ENCODE results near the gene NOXRED1. TPM values are rescaled to one million over a fixed set of nuclear protein-coding genes. Genes with fewer than 3 reads are reported as not detected.
A peak's percentile ranks its signal among the peaks of the same experiment; 100 is the strongest.
"Not testable (repeated sequence)": the region's sequence is repeated elsewhere in the genome, so short reads cannot be mapped to it uniquely, and the experiment has no call there.

Gene NOXRED1, protein sequence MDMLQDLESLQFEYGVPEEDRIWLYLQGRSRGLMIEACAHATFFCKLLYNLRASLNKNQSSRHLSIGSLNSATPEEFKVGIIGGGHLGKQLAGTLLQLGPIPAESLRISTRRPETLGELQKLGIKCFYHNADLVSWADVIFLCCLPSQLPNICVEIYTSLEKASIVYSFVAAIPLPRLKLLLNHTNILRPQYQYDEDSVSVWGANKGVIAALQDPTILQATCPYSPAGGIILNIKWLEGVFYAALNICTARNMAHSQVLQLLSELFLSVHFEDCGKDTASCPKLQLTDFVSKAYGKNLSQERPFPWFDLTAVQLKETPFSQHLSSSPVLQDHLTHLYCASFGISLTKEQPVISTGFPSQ
- 0.50 TPM in 1 of 2 replicates, not detected in the other for total RNA-seq

DNA sequence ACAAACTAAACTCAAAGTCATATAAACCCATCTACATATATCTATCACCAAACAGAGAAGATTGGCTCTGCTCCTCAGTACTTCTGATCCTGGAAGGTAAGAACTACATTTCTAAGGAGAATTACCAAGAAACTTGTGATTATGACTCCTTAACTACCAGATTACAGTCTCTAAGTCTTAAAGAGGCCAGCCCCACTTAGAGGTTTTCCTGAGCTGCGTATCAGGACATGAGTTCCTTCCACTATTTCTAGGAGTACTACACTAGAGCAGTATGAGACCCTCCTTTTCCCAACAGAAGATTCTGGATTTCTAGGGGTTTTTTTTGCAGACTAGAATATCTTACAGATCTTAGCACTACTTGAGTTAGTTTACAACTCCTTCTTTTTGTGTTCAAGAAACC, at the start of gene NOXRED1:
TSS of gene NOXRED1 (minus strand) at position 101 of the 400 bp plus-strand sequence. CDS start 634 bp downstream, outside the sequence.
- DNase-seq (ENCODE audit: low read depth): no peak

DNA sequence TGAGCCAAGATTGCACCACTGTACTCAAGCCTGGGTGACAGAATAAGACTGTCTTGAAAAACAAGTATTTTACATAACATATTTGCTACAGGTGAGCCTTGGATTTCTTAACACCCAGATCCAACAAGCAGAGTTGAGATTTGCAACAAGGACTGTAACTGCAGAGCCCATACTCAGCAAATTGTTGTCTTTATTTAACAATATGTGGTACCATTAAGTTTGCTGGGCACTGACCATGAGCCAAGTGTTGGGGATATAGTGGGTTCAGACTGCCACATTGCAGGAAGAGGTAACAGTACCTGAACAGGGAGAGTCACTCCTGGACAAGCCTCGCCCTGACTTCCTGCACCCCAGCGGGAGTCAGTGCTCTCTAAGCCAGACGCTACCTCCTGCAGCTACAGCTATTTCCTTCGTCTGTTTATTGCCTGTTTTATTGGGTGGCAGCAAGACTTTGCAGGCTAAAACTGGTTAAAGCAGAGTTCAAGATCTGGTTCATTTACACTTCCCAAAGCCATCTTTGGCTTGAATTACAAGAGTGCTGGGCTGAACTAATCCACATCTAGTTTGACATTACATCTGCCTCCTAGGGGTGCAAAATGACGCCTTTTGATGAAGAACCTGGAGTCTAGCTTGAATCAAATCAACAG, 47.0 kb upstream of the NOXRED1 start:
- DNase-seq (ENCODE audit: low read depth): peak; percentile 46

DNA sequence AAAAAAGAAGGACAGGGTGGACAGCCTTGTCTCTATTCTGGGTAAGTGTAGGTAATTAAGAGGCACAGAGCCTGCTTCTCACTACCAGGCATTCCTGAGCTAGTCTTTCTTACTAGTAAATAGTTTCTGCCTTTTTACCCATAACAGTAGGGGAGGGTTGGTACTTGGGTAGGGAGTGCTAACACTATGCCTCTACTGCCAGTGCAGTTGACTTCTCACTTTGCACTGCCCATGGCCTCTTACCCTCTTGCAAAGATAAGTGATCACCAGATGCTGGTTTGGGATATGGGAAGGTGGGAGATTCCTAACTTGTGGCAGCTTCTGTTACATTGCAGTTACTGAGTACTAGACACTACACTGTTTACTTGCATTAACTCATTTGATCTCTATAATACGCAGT, 46.2 kb upstream of the NOXRED1 start:
- no peak for DNase-seq (ENCODE audit: low read depth)

DNA sequence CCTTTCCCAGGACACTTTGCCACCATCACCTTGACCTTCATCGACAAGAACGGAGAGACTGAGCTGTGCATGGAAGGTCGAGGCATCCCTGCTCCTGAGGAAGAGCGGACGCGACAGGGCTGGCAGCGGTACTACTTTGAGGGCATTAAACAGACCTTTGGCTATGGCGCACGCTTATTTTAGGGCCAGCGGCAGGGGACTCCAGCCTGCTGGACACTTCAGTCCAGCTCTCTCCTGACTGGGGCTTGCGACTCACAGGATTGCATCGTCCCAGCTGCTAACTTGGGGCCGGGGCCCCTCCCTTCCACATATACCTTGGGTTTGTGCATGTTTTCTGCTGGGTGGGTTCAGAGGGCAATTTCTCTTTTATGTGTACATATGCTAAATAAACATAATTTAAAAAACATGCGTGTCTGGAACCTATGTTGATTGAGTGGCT, 45.8 kb upstream of the NOXRED1 start:
- no peak for DNase-seq (ENCODE audit: low read depth)

DNA sequence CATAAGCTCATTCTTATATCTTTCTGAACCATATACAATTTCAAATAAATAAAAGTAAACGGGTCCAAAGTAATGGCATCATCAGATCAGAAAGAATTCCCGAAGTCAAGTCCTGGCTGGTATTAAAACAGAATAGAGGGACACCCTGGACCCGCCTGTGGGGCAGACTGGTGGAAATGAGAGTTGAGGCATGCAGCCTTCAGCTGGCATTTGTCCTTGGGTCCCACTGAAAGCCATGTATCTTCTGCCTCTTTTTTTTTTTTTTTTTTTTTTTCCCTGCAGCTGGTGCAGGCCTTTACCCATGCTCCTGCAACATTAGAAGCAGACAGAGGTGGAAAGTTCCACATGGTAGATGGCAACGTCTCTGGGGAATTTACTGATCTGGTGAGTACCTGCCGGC, 44.5 kb upstream of the NOXRED1 start:
- no peak for DNase-seq (ENCODE audit: low read depth)

DNA sequence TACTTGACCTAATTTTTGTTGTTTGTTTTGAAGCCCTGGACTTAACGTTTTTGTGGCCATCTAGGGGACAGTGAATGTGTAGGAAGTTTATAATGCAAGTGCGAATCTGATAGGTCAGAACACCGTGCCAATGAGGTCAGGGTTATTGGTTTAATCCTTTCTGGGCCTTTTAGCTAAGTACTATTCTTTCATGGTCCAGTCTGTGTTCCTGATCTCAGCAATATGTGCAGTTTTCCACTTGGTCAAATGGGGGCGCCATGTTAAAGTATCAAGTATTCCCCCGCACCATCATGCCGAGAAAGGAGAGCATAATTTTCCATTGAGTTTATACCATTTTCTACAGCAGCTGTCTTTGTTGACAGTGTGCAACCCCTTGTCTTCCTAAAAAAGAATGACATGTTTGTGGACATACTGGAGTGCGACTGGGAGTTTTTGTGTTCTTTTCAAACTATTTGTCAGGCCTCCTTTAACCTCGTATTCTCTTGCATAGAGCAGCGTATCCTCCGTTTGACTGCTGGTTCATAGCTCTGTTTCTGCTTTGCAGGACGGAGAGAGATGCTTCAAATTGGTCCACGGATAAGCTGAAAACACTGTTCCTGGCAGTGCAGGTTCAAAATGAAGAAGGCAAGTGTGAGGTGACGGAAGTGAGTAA, 35.9 kb upstream of the NOXRED1 start:
- DNase-seq (ENCODE audit: low read depth): peak; percentile 74

DNA sequence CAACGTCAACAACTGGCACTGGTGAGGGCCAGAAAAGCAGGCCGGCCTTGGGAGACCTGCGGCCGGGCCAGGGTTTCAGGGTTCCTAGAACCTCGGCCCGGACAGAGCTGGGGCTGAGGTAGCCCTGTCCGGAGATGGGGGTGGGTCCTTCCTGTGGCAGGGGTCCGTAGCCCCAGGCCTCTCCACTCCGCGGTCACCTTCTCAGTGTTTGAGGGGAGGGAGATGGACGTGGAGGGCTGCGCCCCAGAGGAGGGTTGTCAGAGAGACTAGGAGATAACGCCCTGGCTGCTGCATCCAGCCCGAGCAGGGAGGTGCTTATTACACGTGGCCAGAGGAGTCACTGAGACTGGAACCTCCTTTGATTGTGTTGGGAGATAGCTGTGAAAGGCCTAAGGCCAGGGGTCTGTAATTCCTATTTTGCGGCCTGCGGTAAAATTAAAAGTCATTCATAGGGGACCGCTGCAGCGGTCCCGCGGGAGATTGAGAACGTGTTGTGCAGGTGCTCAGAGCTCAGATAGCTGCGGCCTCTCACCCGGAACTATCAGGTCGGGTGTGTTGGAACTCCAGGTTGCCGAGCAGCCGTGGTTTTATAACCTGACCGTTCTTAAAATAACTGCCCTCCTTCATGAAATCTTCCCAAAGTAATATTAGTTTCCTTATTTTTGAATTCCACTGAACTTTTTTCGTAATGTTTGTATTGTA, 35.1 kb upstream of the NOXRED1 start:
- DNase-seq (ENCODE audit: low read depth): peak; percentile 3

DNA sequence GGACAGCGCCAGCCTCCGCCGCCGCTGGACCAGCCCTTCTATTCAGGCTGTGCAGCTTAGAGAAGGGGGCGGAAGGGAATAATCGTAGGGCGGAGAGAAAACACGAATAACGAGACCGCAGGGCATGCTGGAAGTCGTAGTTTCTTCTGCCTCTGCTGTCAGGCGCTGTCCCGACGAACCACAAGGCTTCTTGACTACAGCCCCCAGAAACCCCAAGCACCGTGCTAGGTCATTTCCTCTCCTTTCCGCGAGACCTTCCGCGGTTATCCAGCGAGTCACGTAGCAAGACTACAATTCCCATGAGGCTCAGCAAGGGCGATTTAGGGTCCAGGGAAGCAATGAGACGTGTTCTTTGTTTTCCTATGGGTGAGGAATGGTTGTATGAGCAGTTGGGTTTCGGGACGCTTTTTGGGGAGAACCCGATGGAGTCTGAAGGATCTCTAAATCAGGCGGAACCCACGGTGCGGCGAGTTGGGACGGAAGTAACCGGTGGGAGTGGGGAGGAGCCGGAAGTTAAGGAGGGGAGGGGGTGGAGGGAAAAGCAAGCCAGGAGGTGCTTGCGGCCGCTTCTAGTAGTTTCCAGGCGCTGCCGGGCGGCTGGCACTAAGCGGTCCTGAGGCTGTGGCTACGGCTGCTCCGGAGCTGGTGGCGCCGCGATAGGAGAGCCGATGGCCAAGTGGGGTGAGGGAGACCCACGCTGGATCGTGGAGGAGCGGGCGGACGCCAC, 34.4 kb upstream of the NOXRED1 start, which contains the start of the genes AHSA1 and VIPAS39:
TSS of gene AHSA1 (plus strand) at position 572 of the 727 bp plus-strand sequence. CDS start at position 669, 97 bp downstream.
TSS of gene VIPAS39 (minus strand) at position 80 of the 727 bp plus-strand sequence. CDS start 3,499 bp downstream, outside the sequence.
- DNase-seq (ENCODE audit: low read depth): peak; percentile 99

DNA sequence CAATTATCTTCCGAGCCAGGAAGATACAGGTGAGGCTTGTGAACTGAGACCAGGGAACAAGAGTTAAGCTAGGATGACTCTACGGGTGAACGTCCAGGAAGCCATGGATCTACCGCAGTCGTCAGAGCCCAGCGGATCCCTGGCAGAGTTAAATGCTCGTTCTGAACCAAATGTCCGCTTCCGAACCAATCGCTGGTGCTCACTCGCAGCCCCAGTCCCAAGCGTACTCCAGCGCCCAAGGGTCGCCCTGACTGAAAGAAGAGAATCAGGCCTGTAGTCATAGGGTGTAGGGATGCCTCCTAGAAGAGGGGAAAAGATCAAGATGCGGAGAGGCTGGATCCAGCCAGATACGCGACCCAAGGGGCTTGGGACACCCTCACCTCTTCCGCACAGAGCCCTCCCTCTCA, 33.8 kb upstream of the NOXRED1 start:
- no peak for DNase-seq (ENCODE audit: low read depth)

DNA sequence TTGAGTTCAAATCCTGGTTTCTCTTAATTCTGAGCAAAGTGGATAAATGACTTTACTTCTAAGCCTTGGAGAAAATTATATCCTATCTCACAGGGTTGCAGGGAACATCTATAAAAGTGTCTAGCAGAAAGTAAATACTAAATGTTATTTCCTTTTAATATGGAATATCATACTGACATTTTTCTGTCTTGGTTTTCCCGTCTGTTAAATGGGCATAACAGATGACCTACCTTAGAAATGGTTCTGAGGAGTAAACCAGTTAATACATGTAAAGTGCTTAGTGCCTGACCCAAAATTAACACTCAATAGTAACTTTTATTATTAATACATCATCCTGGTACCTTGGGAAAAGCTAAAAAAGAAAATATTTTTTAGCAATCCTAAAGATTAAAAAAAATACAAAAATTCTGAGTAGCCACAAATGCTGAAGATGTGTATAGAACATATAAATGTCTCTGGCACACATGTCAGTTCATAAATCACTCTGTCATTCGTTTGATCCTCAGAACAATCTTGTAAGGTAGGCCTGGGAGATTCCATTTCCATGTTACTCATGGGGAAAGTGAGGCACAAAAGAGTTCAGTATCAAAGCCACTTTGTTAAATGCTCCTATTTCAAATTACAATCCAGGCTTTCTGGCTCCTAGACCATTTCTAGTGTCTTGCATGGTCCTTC, 32.8 kb upstream of the NOXRED1 start:
- DNase-seq (ENCODE audit: low read depth): no peak

DNA sequence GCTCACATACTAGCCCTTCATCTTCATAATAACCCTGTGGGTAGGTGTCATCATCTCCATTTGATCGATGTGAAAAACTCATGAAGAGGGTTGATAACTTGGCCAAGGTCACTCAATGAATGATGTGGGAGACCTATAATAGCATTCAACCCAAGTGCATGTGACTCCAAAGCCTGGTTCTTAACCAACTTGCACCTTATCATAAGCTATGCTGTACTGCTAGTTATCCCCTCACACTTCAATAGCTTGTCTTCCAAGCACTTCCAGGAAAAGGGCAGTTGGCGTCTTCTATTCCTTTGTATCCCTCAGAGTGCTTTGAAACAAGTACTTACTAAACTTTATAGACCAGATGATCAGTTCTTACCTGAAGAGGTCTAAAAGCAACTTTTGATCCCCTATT, 18.9 kb upstream of the NOXRED1 start:
- DNase-seq (ENCODE audit: low read depth): no peak

DNA sequence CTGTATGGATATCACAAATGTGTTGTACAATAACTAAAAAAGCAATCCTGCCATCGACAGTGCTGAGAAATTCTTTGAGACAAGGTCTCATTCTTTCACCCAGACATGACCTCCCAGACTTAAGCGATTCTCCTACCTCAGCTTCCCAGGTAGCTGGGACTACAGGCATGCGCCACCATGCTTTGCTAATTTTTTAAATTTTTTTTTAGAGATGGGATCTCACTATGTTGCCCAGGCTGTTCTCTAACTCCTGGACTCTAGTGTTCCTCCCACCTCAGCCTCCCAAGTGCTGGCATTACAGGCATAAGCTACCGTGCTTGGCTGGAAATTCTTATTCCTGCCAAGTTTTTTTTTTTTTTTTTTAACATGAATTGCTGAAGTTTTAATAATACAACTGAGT, 16.5 kb upstream of the NOXRED1 start:
- no peak for DNase-seq (ENCODE audit: low read depth)

DNA sequence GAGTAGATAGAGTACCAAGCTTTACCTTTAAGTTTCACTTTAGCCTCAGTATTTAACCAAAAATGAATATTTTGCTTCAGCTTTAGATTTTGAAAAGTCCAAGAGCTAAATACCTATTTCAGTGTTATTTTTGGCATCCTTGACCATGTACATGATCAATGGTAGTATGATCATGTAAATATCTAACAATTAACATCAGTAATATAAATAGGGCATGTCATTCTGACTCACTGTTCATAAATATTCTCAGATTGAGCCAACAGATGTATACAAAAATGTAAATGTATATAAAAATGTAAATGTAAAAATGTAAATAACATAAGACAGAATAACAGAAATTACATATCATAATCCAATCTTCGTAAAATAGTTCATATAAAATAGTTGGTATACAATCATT, 15.3 kb upstream of the NOXRED1 start:
- DNase-seq (ENCODE audit: low read depth): no peak

DNA sequence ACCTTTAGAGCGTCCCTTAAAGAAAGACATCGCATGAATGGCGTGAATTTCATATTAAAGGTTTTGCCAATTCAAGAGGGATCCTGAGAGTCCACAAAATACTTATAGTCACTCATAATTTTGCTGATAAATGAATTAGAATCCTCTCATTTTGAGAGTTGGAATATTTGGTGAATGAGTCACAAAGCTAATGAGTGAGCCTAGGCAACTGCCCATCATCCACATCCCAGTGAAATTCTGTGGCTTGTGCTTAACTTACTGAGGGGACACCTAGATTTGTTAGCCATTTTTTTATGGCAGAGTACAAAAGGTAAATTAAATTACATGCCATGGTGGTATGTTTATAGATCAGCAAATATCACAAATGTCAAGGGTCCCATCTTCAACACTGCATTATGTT, 12.7 kb upstream of the NOXRED1 start:
- no peak for DNase-seq (ENCODE audit: low read depth)

DNA sequence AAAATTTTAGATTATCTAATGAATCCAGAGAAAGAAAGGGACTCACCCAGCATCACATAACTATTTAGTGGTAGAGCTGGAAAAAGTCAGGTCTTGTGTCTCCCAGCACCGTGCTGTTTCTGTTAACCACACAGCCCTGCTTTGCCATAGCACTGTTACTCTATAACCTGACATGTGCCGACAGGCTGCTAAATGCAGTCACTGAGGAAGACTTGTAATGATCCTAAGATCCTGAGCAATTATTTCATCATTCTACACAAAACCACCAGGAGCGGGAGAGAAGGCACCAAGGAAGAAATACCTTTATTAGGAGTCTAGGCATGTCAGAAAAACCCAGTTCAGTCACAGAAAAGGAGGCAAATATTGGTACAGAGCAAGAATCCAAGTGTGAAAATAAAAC, 3.1 kb upstream of the NOXRED1 start:
- no peak for DNase-seq (ENCODE audit: low read depth)

DNA sequence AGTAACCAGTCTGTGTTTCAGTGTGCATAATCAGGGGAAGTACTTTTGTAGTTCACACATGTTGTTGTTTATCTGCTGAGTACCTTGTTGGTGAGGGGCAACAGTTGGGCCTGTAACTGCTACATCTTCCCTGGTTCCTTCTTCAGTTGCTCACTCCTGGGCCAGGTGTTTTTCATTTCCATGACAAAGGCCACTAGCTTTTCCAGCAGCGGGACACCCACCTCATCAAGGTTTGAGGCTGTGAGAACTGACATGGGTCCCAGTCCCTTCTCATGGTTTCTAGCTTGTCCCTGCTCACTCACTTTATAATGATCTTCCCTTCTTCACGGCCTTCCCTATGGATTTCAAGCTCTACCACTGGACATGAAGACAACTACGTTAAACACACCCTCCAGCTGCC, 1.5 kb upstream of the NOXRED1 start:
- no peak for DNase-seq (ENCODE audit: low read depth)

DNA sequence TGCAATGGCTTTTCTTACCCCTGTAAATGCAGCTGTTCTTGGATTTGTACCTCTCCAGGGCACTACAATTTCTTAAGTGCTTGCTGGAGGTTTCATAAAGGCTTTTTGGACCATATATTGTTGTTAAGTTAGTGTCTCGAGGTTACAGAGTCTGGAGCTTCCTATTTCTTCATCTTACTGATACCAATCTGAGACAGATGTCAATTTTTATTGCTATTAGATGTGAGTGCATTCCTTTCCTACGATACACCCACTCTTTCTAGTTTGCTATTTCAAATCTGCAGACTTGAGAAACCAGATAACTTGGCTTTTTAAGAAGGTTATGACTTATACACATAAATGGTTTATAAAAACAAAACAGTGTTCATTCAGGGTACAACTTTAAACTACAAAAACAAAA, 2.1 kb downstream of the NOXRED1 start:
- no peak for DNase-seq (ENCODE audit: low read depth)

DNA sequence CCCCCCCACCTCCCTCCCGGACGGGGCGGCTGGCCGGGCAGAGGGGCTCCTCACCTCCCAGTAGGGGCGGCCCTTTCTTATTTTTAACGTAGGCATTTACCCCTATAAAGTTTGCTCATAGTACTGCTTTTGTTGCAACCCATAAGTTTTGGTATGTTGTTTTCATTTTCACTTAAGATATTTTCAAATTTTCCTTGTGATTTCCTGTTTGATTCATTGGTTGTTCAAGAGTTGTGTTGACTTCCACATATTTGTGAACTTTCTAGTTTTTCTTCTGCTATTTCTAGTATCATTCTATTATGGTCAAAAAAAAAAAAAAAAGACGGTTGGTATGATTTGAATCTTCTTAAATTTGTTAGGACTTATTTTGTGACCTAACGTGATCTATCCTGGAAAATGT, 6.5 kb downstream of the NOXRED1 start:
- no peak for DNase-seq (ENCODE audit: low read depth)

DNA sequence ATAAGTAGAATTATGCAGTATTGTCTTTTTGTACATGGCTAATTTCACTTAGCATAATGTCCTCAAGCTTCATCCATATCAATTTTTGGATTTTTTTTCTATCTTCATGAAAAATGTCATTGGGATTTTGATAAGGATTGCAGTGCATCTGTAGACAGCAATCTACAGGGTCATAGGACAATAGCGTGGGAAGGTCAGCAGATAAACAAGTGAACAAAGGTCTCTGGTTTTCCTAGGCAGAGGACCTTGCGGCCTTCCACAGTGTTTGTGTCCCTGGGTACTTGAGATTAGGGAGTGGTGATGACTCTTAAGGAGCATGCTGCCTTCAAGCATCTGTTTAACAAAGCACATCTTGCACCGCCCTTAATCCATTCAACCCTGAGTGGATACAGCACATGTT, 7.2 kb downstream of the NOXRED1 start:
- not testable (repeated sequence) for DNase-seq (ENCODE audit: low read depth)

DNA sequence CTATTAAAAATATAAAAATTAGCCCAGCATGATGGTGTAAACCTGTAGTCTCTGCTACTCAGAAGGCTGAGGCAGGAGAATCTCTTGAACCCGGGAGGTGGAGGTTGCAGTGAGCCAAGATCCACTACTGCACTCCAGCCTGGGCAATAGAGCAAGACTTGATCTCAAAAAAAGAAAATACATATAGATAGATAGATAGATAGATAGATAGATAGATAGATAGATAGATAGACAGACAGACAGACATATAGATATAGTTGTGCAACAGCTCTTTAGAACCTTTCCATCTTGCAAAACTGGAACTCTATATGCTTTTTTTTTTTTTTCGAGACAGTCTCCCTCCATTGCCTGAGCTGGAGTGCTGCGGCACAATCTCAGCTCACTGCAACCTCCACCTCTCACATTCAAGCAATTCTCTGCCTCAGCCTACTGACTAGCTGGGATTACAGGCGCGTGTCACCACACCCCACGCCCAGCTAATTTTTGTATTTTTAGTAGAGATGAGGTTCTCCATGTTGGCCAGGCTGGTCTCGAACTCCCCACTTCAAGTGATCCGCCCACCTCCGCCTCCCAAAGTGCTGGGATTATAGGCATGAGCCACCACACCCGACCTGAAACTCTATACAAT, 7.8 kb downstream of the NOXRED1 start:
- DNase-seq (ENCODE audit: low read depth): not testable (repeated sequence)

All from renal cortical epithelial cell (primary cell).